K562 (cell line): Measurements from ENCODE around the gene SYT15. TPM values are rescaled to one million over a fixed set of nuclear protein-coding genes. Genes with fewer than 3 reads are reported as not detected.

Experiments
- ARID3A ChIP-seq: IDR thresholded peaks from 2 replicates; pipeline ENCODE4 v1.6.1; 2012; ENCODE audit warnings: low read depth, low read length, improper control_type of control experiment, borderline replicate concordance
- CHD1 ChIP-seq: fragments of 200-600 bp; sonication (generic); IDR thresholded peaks from one replicate; pipeline ENCODE4 v1.6.1; 2012; ENCODE audit warnings: mild to moderate bottlenecking, moderate library complexity, low read length, inconsistent platforms
- CREB3 ChIP-seq: fragments of 450-650 bp; conservative IDR thresholded peaks from 2 replicates; pipeline ENCODE4 v1.6.1; 2016; ENCODE audit warnings: missing genetic modification characterization, low read depth, mild to moderate bottlenecking, missing compliant biosample characterization, moderate library complexity
- E2F1 ChIP-seq: sonication (generic); formaldehyde crosslinking; IDR thresholded peaks from 2 replicates; pipeline ENCODE4 v1.8.1; 2023; ENCODE audit warnings: mild to moderate bottlenecking, missing genetic modification reagents, moderate library complexity
- GATAD2A ChIP-seq: fragments of 450-650 bp; IDR thresholded peaks from 2 replicates; pipeline ENCODE4 v1.6.1; 2017
- HDAC3 ChIP-seq: fragments of 450-650 bp; IDR thresholded peaks from 2 replicates; pipeline ENCODE4 v1.6.1; 2018; ENCODE audit warnings: borderline replicate concordance, mild to moderate bottlenecking, moderate library complexity; ENCODE audit not compliant: partially characterized antibody
- HES1 ChIP-seq: fragments of 450-650 bp; IDR thresholded peaks from 2 replicates; pipeline ENCODE4 v1.6.1; 2016; ENCODE audit warnings: low read depth, mild to moderate bottlenecking, moderate library complexity
- MAFK ChIP-seq: IDR thresholded peaks from 2 replicates; pipeline ENCODE4 v1.6.1; 2011; ENCODE audit warnings: low read length, improper control_type of control experiment
- NR0B1 ChIP-seq: fragments of 450-650 bp; IDR thresholded peaks from one replicate; pipeline ENCODE4 v1.6.1; 2018; ENCODE audit warnings: mild to moderate bottlenecking, moderate library complexity; ENCODE audit not compliant: partially characterized antibody
- ZBTB1 ChIP-seq: sonication (generic); formaldehyde crosslinking; IDR thresholded peaks from 2 replicates; pipeline ENCODE4 v1.8.1; 2023; ENCODE audit warnings: missing genetic modification reagents, low read depth, mild to moderate bottlenecking, borderline replicate concordance
- ZC3H11A ChIP-seq: IDR thresholded peaks from 2 replicates; pipeline ENCODE4 v1.6.1; 2012; ENCODE audit warnings: low read depth, low read length, improper control_type of control experiment
- ZFPM2 ChIP-seq: fragments of 250-450 bp; sonication (Bioruptor Pico); IDR thresholded peaks from 2 replicates; pipeline ENCODE4 v1.5.1; 2022; ENCODE audit warnings: mild to moderate bottlenecking
- ZNF75A ChIP-seq: fragments of 450-650 bp; formaldehyde crosslinking; IDR thresholded peaks from 2 replicates; pipeline ENCODE4 v1.4.0; 2020; ENCODE audit warnings: mild to moderate bottlenecking
- polyA plus RNA-seq, 8 experiments: library from polyadenylated mRNA; depleted of rRNA in 4 of 8; stranded (reverse) in 5 of 8; unstranded in 3 of 8; fragments of >200 nt; fragmentation: Nextera tagmentation in 2 of 8; fragmentation: Illumina TruSeq in 1 of 8; extraction: Ambion mirVana in 2 of 8; extraction: Trizol in 1 of 8; gene quantifications; 2 replicates each; pipeline versions ENCODE4 v1.2.1 to v1.2.3, GENCODE V29; 2011 to 2014; ENCODE audit warnings: inconsistent platforms in 1 of 8, missing spikeins in 1 of 8
- total RNA-seq, 7 experiments: library from RNA; depleted of rRNA in 6 of 7; stranded (reverse); fragments of >200 nt in 6 of 7; fragmentation: Illumina TruSeq in 2 of 7; extraction: Trizol in 2 of 7; gene quantifications; 2 replicates each; pipeline versions ENCODE4 v1.2.1 to v1.2.3, GENCODE V29; 2011 to 2021; ENCODE audit warnings: low replicate concordance in 1 of 7

Gene SYT15
- total and polyA plus RNA-seq, 9 of the 15 experiments (the other 6 are each of a cell fraction or from before 2014, with no cell fraction given) = 0.05 to 0.82 (median 0.21) TPM; not detected in 1

GRCh38 chr10:46544989-46545791 lies 33.7 kb upstream of the SYT15 start (continued):
- no peak for TF ChIP-seq NR0B1
- no peak for TF ChIP-seq HDAC3
- no peak for TF ChIP-seq ARID3A
- TF ChIP-seq ZFPM2 (CRISPR knock-in tag) = no peak
- no peak for TF ChIP-seq ZBTB1 (CRISPR knock-in tag)
- no peak for TF ChIP-seq ZC3H11A
- TF ChIP-seq ZNF75A (CRISPR knock-in tag) = no peak
- TF ChIP-seq HES1 = no peak
- TF ChIP-seq MAFK = 0 out of 2 replicates have a peak, but pooled peaks have one; percentile 1
- TF ChIP-seq CREB3 (tag) = no peak
- no peak for TF ChIP-seq CHD1
- TF ChIP-seq E2F1 = no peak
- no peak for TF ChIP-seq GATAD2A
